Hepatocyte (in vitro differentiated cells): ENCODE measurements around the gene H2AZ2. TPM values are rescaled to one million over a fixed set of nuclear protein-coding genes. Genes with fewer than 3 reads are reported as not detected.

Source experiments
- DNase-seq: peaks from one replicate; pipeline ENCODE4 v3.0.0-alpha.2; 2016; ENCODE audit warnings: low spot score
- H2AFZ ChIP-seq: fragments of 200-600 bp; sonication (generic); 2 replicates; pipeline ENCODE4 v1.6.0; 2016; ENCODE audit warnings: antibody characterized with exemption, mild to moderate bottlenecking
- H3K27ac ChIP-seq: fragments of 200-600 bp; sonication (generic); 2 replicates; pipeline ENCODE4 v1.5.1; 2016; ENCODE audit warnings: mild to moderate bottlenecking
- H3K27me3 ChIP-seq: fragments of 200-600 bp; sonication (generic); 2 replicates; pipeline ENCODE4 v1.6.1; 2016
- H3K36me3 ChIP-seq: fragments of 200-600 bp; sonication (generic); replicated peaks from 2 replicates; pipeline ENCODE4 v1.5.1; 2016; ENCODE audit warnings: low read depth; ENCODE audit not compliant: insufficient read depth
- H3K4me1 ChIP-seq: fragments of 200-600 bp; sonication (generic); 2 replicates; pipeline ENCODE4 v1.5.1; 2016; ENCODE audit warnings: mild to moderate bottlenecking, moderate library complexity; ENCODE audit not compliant: insufficient read depth
- H3K4me2 ChIP-seq: fragments of 200-600 bp; sonication (generic); 2 replicates; pipeline ENCODE4 v1.6.0; 2016
- H3K4me3 ChIP-seq: fragments of 200-600 bp; sonication (generic); 2 replicates; pipeline ENCODE4 v1.5.1; 2016; ENCODE audit warnings: mild to moderate bottlenecking
- H3K79me2 ChIP-seq: fragments of 200-600 bp; sonication (generic); 2 replicates; pipeline ENCODE4 v1.6.0; 2017; ENCODE audit warnings: mild to moderate bottlenecking
- H3K9me2 ChIP-seq: fragments of 200-600 bp; sonication (generic); replicated peaks from 2 replicates; pipeline ENCODE4 v1.6.0; 2017; ENCODE audit warnings: mild to moderate bottlenecking; ENCODE audit not compliant: insufficient read depth
- H3K9me3 ChIP-seq: fragments of 200-600 bp; sonication (generic); 2 replicates; pipeline ENCODE4 v1.5.1; 2016; ENCODE audit warnings: low read depth, mild to moderate bottlenecking
- H4K20me1 ChIP-seq: fragments of 200-600 bp; sonication (generic); 2 replicates; pipeline ENCODE4 v1.6.0; 2016; ENCODE audit warnings: mild to moderate bottlenecking; ENCODE audit not compliant: insufficient read depth, poor library complexity, severe bottlenecking
- CTCF ChIP-seq: fragments of 200-600 bp; sonication (generic); IDR thresholded peaks from 2 replicates; pipeline ENCODE4 v1.5.1; 2016; ENCODE audit warnings: antibody characterized with exemption, mild to moderate bottlenecking; ENCODE audit not compliant: poor library complexity
- EZH2 ChIP-seq: fragments of 200-600 bp; sonication (generic); IDR thresholded peaks from 2 replicates; pipeline ENCODE4 v1.6.1; 2016; ENCODE audit warnings: antibody characterized with exemption, mild to moderate bottlenecking, borderline replicate concordance
- EZH2phosphoT487 ChIP-seq: fragments of 200-600 bp; sonication (generic); IDR thresholded peaks from one replicate; pipeline ENCODE4 v1.6.1; 2018; ENCODE audit warnings: antibody characterized with exemption, mild to moderate bottlenecking, low read depth, moderate library complexity; ENCODE audit not compliant: unreplicated experiment, severe bottlenecking
- WGBS: methylation state at CpG from one replicate; pipeline ENCODE4 v1.1.6; 2016; ENCODE audit warnings: low lambda C conversion rate; ENCODE audit errors: missing lambda C conversion rate; 5-methylcytosine and 5-hydroxymethylcytosine counted together
- polyA plus RNA-seq: library from polyadenylated mRNA; unstranded; fragments of >200 nt; fragmentation: Nextera tagmentation; extraction: Ambion mirVana; gene quantifications from 2 replicates; pipeline ENCODE4 v1.2.1, GENCODE V29; 2016
- total RNA-seq: library from RNA; depleted of rRNA; stranded (reverse); fragments of >200 nt; gene quantifications from 2 replicates; pipeline ENCODE4 v1.2.3, GENCODE V29; 2014

The H2AZ2 gene
- total and polyA plus RNA-seq, 2 experiments from 2014 or later, result 138 to 178 TPM

- peak overlapping the region; percentile 92 for H3K4me2 ChIP-seq
- WGBS, result 90% methylated on average over 1 of the region's 1 CpG
- no peaks in the 10 kb centered on the region for H3K9me2 ChIP-seq
- peaks cover 65% of the 10 kb centered on the region for H3K79me2 ChIP-seq
- TF ChIP-seq EZH2phosphoT487 (no peak), EZH2 (no peak), CTCF (no peak)
- no peak overlapping the region for H3K27ac ChIP-seq
- no peaks in the 10 kb centered on the region for H3K36me3 ChIP-seq
- no peaks in the 10 kb centered on the region for H3K27me3 ChIP-seq
- peaks cover 61% of the 10 kb centered on the region for H4K20me1 ChIP-seq
- no peak overlapping the region for H2AFZ ChIP-seq
- no peaks in the 10 kb centered on the region for H3K9me3 ChIP-seq
- peaks cover 40% of the 10 kb centered on the region for H3K4me1 ChIP-seq
- H3K4me3 ChIP-seq, result peak overlapping the region; percentile 17
- DNase-seq, result no peak
Measured at GRCh38 chr7:44881066-44881600, 33.2 kb upstream of the H2AZ2 start.

- Histone ChIP-seq H3K4me2 (peak overlapping the region; percentile 92), H3K79me2 (peaks cover 65% of the 10 kb centered on the region), H3K4me3 (peak overlapping the region; percentile 17), H3K4me1 (peaks cover 40% of the 10 kb centered on the region), H3K9me2 (no peaks in the 10 kb centered on the region), H3K9me3 (no peaks in the 10 kb centered on the region), H2AFZ (no peak overlapping the region), H4K20me1 (peaks cover 61% of the 10 kb centered on the region), H3K36me3 (no peaks in the 10 kb centered on the region), H3K27me3 (no peaks in the 10 kb centered on the region), H3K27ac (no peak overlapping the region)
- DNase-seq, result no peak
- TF ChIP-seq EZH2phosphoT487, result no peak
- 78% methylated on average over 4 of the region's 4 CpGs for WGBS
Measured at GRCh38 chr7:44880317-44881018, 32.6 kb upstream of the H2AZ2 start.

- H2AFZ ChIP-seq, result no peak overlapping the region
- no peaks in the 10 kb centered on the region for H3K36me3 ChIP-seq
- H3K4me2 ChIP-seq, result no peak overlapping the region
- peaks cover 32% of the 10 kb centered on the region for H3K79me2 ChIP-seq
- H3K9me3 ChIP-seq, result no peaks in the 10 kb centered on the region
- H3K9me2 ChIP-seq, result no peaks in the 10 kb centered on the region
- no peaks in the 10 kb centered on the region for H3K27me3 ChIP-seq
- peaks cover 30% of the 10 kb centered on the region for H4K20me1 ChIP-seq
- H3K27ac ChIP-seq, result no peak overlapping the region
- 90% methylated on average over 4 of the region's 4 CpGs for WGBS
- H3K4me3 ChIP-seq, result no peak overlapping the region
- TF ChIP-seq CTCF (no peak), EZH2 (no peak), EZH2phosphoT487 (no peak)
- peaks cover 12% of the 10 kb centered on the region for H3K4me1 ChIP-seq
- DNase-seq, result no peak
Measured at GRCh38 chr7:44876393-44876792, 28.5 kb upstream of the H2AZ2 start.

- H3K36me3 ChIP-seq, result no peaks in the 10 kb centered on the region
- no peak for DNase-seq
- H4K20me1 ChIP-seq, result peaks cover 18% of the 10 kb centered on the region
- H3K4me1 ChIP-seq, result peaks cover 2% of the 10 kb centered on the region
- no peaks in the 10 kb centered on the region for H3K27me3 ChIP-seq
- H3K9me3 ChIP-seq, result no peaks in the 10 kb centered on the region
- H3K79me2 ChIP-seq, result peaks cover 20% of the 10 kb centered on the region
- TF ChIP-seq EZH2, result no peak
- TF ChIP-seq EZH2phosphoT487, result no peak
- H3K4me3 ChIP-seq, result no peak overlapping the region
- no peak overlapping the region for H3K27ac ChIP-seq
- no peak overlapping the region for H3K4me2 ChIP-seq
- H2AFZ ChIP-seq, result no peak overlapping the region
- H3K9me2 ChIP-seq, result no peaks in the 10 kb centered on the region
- WGBS, result 83% methylated on average over 11 of the region's 11 CpGs
Measured at GRCh38 chr7:44875241-44875640, 27.4 kb upstream of the H2AZ2 start.
